Glutamatergic neuron (in vitro differentiated cells): ENCODE data around the gene POLR2A. TPM values are rescaled to one million over a fixed set of nuclear protein-coding genes. Genes with fewer than 3 reads are reported as not detected.
"Not testable (repeated sequence)": the region's sequence is repeated elsewhere in the genome, so short reads cannot be mapped to it uniquely, and the experiment has no call there.

Source experiments
- DNase-seq: peaks from one replicate; pipeline ENCODE4 v3.0.0; 2022
- H3K27ac Mint-ChIP-seq: one replicate; pipeline ENCODE4 v1.8.0; 2020; ENCODE audit warnings: mild to moderate bottlenecking, mixed read lengths, inconsistent platforms; ENCODE audit not compliant: unreplicated experiment
- H3K27me3 Mint-ChIP-seq: one replicate; pipeline ENCODE4 v1.8.0; 2020; ENCODE audit warnings: mild to moderate bottlenecking, moderate library complexity, mixed read lengths, inconsistent platforms; ENCODE audit not compliant: unreplicated experiment
- H3K36me3 Mint-ChIP-seq: one replicate; pipeline ENCODE4 v1.8.0; 2020; ENCODE audit warnings: mild to moderate bottlenecking, mixed read lengths, inconsistent platforms; ENCODE audit not compliant: unreplicated experiment
- H3K4me1 Mint-ChIP-seq: one replicate; pipeline ENCODE4 v1.8.0; 2020; ENCODE audit warnings: mild to moderate bottlenecking, low read depth, mixed read lengths, inconsistent platforms; ENCODE audit not compliant: unreplicated experiment
- H3K4me3 Mint-ChIP-seq: one replicate; pipeline ENCODE4 v1.8.0; 2020; ENCODE audit warnings: mild to moderate bottlenecking, mixed read lengths, inconsistent platforms; ENCODE audit not compliant: unreplicated experiment
- H3K9me3 Mint-ChIP-seq: one replicate; pipeline ENCODE4 v1.8.0; 2020; ENCODE audit warnings: mild to moderate bottlenecking, moderate library complexity, mixed read lengths, inconsistent platforms; ENCODE audit not compliant: unreplicated experiment
- CTCF ChIP-seq: fragments of 200-600 bp; sonication (generic); IDR thresholded peaks from one replicate; pipeline ENCODE4 v1.5.0; 2021; ENCODE audit not compliant: partially characterized antibody, unreplicated experiment
- total RNA-seq: library from RNA; stranded (reverse); fragmentation: NEBNext Ultra II Directional; extraction: Animal tissue kit (Norgen Biotek cat#: 25700); gene quantifications from one replicate; pipeline ENCODE4 v1.2.1, GENCODE V29; 2021; ENCODE audit not compliant: unreplicated experiment

Gene POLR2A
- total RNA-seq, 1 donor from 2014 or later, result 200 TPM

- no peaks in the 10 kb centered on the region for H3K36me3 Mint-ChIP-seq
- peaks cover 21% of the 10 kb centered on the region for H3K27me3 Mint-ChIP-seq
- peak; percentile 63 for DNase-seq
- peaks cover 35% of the 10 kb centered on the region for H3K4me1 Mint-ChIP-seq
- H3K4me3 Mint-ChIP-seq, result peak within 1 kb of the TSS; percentile 97
- TF ChIP-seq CTCF, result no peak
- H3K9me3 Mint-ChIP-seq, result peaks cover 24% of the 10 kb centered on the region
- H3K27ac Mint-ChIP-seq, result peak within 1 kb of the TSS; percentile 98
Observed at GRCh38 chr17:7479213-7480088, 4.7 kb upstream of the POLR2A start, which contains the start of gene ZBTB4. ZBTB4 (minus strand) TSS chr17:7479631; CDS start chr17:7466801, 12,830 bp downstream.

- H3K27me3 Mint-ChIP-seq, result peaks cover 21% of the 10 kb centered on the region
- peak overlapping the region; percentile 98 for H3K27ac Mint-ChIP-seq
- no peak for TF ChIP-seq CTCF
- peaks cover 36% of the 10 kb centered on the region for H3K4me1 Mint-ChIP-seq
- no peaks in the 10 kb centered on the region for H3K36me3 Mint-ChIP-seq
- H3K4me3 Mint-ChIP-seq, result peak overlapping the region; percentile 97
- H3K9me3 Mint-ChIP-seq, result peaks cover 27% of the 10 kb centered on the region
- no peak for DNase-seq
Observed at GRCh38 chr17:7480089-7480384, 4.1 kb upstream of the POLR2A start.

- not testable (repeated sequence) for DNase-seq, H3K36me3 Mint-ChIP-seq
- Mint-ChIP-seq H3K4me1 (peaks cover 45% of the 10 kb centered on the region), H3K4me3 (peak within 1 kb of the TSS; percentile 98), H3K27me3 (peaks cover 20% of the 10 kb centered on the region), H3K9me3 (peaks cover 28% of the 10 kb centered on the region), H3K27ac (peak within 1 kb of the TSS; percentile 98)
Observed at GRCh38 chr17:7481275-7481674, 2.9 kb upstream of the POLR2A start, which contains the start of gene SLC35G6. SLC35G6 (plus strand) TSS chr17:7481446; CDS start chr17:7481517, 71 bp downstream.

- Mint-ChIP-seq H3K9me3 (peaks cover 28% of the 10 kb centered on the region), H3K4me1 (peaks cover 46% of the 10 kb centered on the region), H3K27ac (peak overlapping the region; percentile 55), H3K4me3 (peak overlapping the region; percentile 98), H3K27me3 (peaks cover 20% of the 10 kb centered on the region)
- H3K36me3 Mint-ChIP-seq, DNase-seq: not testable (repeated sequence)
Observed at GRCh38 chr17:7481842-7482741, 2.1 kb upstream of the POLR2A start.

GRCh38 chr17:7482742-7483088 lies 1.5 kb upstream of the POLR2A start:
- H3K27me3 Mint-ChIP-seq, result peaks cover 24% of the 10 kb centered on the region
- H3K4me3 Mint-ChIP-seq, result peak overlapping the region; percentile 98
- H3K9me3 Mint-ChIP-seq, result peaks cover 27% of the 10 kb centered on the region
- DNase-seq, H3K36me3 Mint-ChIP-seq: not testable (repeated sequence)
- peaks cover 50% of the 10 kb centered on the region for H3K4me1 Mint-ChIP-seq
- peak overlapping the region; percentile 97 for H3K27ac Mint-ChIP-seq

- H3K36me3 Mint-ChIP-seq, result no peaks in the 10 kb centered on the region
- peaks cover 21% of the 10 kb centered on the region for H3K27me3 Mint-ChIP-seq
- DNase-seq, result peak; percentile 95
- H3K4me1 Mint-ChIP-seq, result peaks cover 45% of the 10 kb centered on the region
- peaks cover 23% of the 10 kb centered on the region for H3K9me3 Mint-ChIP-seq
- TF ChIP-seq CTCF, result no peak
- peak overlapping the region; percentile 97 for H3K27ac Mint-ChIP-seq
- peak overlapping the region; percentile 98 for H3K4me3 Mint-ChIP-seq
Observed at GRCh38 chr17:7483255-7484066, 705 bp upstream of the POLR2A start.
